ENCODE data around the gene PAGR1.

PAGR1 gene

GRCh38 chr16:29824589-29825144 is 8.7 kb downstream of the PAGR1 start:
- ATAC-seq: peak; percentile 59
- TF ChIP-seq ZNF70 (CRISPR knock-in tag; IDR thresholded peaks at IDR 0.05): no peak
- TF ChIP-seq PPARA (CRISPR knock-in tag; IDR thresholded peaks at IDR 0.05; ENCODE audit: borderline replicate concordance): no peak
- no peak for TF ChIP-seq ESRRG (CRISPR knock-in tag; IDR thresholded peaks at IDR 0.05)
- TF ChIP-seq ZNF8 (CRISPR knock-in tag; IDR thresholded peaks at IDR 0.05): no peak
- TF ChIP-seq ZFP3 (CRISPR knock-in tag; IDR thresholded peaks at IDR 0.05): no peak
- TF ChIP-seq TOX (CRISPR knock-in tag; IDR thresholded peaks at IDR 0.05; ENCODE audit: borderline replicate concordance): no peak
- no peak for TF ChIP-seq ZNF565 (CRISPR knock-in tag; conservative IDR thresholded peaks at IDR 0.05; ENCODE audit: low read depth)
- TF ChIP-seq CSDC2 (CRISPR knock-in tag; IDR thresholded peaks at IDR 0.05): no peak
- no peak for TF ChIP-seq OSR1 (CRISPR knock-in tag; IDR thresholded peaks at IDR 0.05)
- TF ChIP-seq TSHZ2 (CRISPR knock-in tag; IDR thresholded peaks at IDR 0.05): no peak
- TF ChIP-seq BACH2 (CRISPR knock-in tag; IDR thresholded peaks at IDR 0.05; ENCODE audit: borderline replicate concordance): no peak
- TF ChIP-seq ZFP30 (CRISPR knock-in tag; IDR thresholded peaks at IDR 0.05): no peak
- TF ChIP-seq ZC3H10 (CRISPR knock-in tag; IDR thresholded peaks at IDR 0.05): no peak

GRCh38 chr16:29825145-29826044 is 9.4 kb downstream of the PAGR1 start:
- peak; percentile 42 for ATAC-seq
- TF ChIP-seq CSRNP3 (CRISPR knock-in tag; IDR thresholded peaks at IDR 0.05) (no peak), TOX (CRISPR knock-in tag; IDR thresholded peaks at IDR 0.05; ENCODE audit: borderline replicate concordance) (no peak), OSR1 (CRISPR knock-in tag; IDR thresholded peaks at IDR 0.05) (no peak), CREB5 (CRISPR knock-in tag; IDR thresholded peaks at IDR 0.05; ENCODE audit: low read depth) (no peak), ESRRG (CRISPR knock-in tag; IDR thresholded peaks at IDR 0.05) (no peak), ZNF565 (CRISPR knock-in tag; conservative IDR thresholded peaks at IDR 0.05; ENCODE audit: low read depth) (no peak)

GRCh38 chr16:29826342-29826695 is 10.4 kb downstream of the PAGR1 start:
- TF ChIP-seq CSRNP3 (CRISPR knock-in tag; IDR thresholded peaks at IDR 0.05) (no peak), PATZ1 (CRISPR knock-in tag; IDR thresholded peaks at IDR 0.05; ENCODE audit: borderline replicate concordance) (no peak), ISL1 (CRISPR knock-in tag; IDR thresholded peaks at IDR 0.05) (no peak), ARNTL (CRISPR knock-in tag; IDR thresholded peaks at IDR 0.05; ENCODE audit: borderline replicate concordance, low read depth) (no peak), RARB (CRISPR knock-in tag; IDR thresholded peaks at IDR 0.05) (no peak), ZNF8 (CRISPR knock-in tag; IDR thresholded peaks at IDR 0.05) (no peak), SNAI2 (CRISPR knock-in tag; IDR thresholded peaks at IDR 0.05) (no peak), TSHZ2 (CRISPR knock-in tag; IDR thresholded peaks at IDR 0.05) (no peak)
- no peak for ATAC-seq

All from SK-N-SH treated with all-trans-retinoic acid at 6 μM for 48 hours (cell line).